ENCODE data around the gene KIRREL3.
A peak's percentile ranks its signal among the peaks of the same experiment; 100 is the strongest.

Gene KIRREL3

DNA sequence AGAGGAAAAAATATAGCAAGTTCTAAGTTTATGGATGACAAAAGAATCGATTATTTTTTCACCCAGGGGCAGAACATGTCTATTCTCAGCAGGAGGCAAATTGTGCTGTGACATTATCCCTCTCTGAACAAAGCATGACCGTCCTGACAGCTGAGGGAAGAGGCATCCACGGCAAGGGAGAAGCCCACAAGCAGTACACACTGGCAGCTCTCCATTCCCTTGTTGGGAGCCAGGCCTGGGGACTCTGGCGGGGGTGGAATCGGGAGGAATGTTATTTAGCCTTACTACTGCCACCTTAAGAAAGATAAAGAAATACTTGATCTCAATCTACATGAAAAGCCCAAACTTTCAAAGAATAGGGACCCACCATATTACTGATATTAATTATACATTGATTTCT is 3.4 kb downstream of the KIRREL3 start:
- DNase-seq (ENCODE audit: low read depth) = no peak

DNA sequence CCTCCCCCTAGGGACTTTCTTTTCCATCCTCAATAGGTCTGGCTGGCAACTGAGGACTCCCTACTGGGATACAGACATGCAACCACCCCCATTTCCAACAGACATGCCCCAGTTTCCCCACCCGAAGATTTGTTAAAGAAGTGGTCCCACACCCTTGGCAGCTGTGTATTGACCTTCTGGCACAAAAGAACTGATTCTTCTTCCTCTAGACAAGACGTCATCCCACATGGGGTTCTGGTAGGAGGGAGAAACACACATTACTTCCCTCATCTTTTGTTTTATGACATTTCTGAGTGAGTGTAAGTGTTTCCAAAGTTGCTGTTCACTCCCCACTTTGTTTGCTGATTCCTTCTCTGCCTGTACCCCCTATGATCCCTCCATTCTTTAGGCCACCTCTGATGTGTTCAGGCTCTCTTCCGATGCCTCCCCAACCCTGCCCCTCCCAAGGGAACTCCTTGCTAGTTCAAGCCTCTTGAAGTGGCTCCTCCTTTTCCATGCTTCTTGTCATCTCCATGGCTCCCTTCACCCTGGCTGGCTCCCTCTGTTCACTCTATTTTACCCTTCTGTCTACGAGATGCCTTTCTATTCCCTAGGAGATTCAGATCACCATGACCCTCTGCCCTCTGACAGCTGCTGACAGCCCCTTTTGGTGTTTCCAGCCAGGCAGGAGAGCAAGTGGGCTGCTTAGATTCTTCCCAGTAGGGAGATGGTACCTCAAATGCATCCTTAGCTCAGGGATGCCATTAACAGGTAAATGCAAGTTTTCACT is 4.3 kb downstream of the KIRREL3 start:
- no peak for DNase-seq (ENCODE audit: low read depth)

DNA sequence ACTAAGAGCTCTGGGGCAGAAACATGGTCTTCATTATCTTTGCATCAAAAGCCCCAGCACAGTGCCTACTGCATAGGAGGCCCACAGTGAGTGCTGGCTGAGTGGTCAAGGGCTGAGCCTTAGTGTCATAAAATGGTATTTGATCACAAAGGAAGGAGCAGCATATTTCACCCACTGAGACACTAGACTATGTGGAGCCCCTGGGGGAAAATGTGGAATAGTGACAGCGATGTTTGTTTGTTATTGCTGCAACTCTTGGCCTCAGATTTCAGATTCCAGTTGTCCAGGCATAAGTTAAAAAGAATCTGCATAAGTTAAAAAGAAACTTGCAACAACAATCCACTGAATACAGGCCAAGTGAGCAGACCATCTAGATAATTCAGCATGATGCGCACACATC is 7.0 kb downstream of the KIRREL3 start:
- DNase-seq (ENCODE audit: low read depth) = no peak

DNA sequence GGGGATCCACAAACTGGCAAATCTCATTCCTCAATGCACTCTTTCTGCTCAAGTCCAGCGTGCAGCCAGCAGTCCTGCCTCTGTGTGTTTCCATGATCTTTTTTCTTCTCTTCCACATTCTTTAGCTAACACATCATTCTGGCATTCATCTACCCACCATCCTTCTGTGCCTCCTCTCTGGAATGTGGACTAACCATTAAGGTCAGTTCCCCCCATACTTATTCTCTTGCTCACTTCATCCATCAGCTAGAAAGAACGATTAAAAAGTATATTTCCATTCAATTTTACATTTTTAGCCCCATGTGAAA is 7.8 kb downstream of the KIRREL3 start:
- no peak for DNase-seq (ENCODE audit: low read depth)

DNA sequence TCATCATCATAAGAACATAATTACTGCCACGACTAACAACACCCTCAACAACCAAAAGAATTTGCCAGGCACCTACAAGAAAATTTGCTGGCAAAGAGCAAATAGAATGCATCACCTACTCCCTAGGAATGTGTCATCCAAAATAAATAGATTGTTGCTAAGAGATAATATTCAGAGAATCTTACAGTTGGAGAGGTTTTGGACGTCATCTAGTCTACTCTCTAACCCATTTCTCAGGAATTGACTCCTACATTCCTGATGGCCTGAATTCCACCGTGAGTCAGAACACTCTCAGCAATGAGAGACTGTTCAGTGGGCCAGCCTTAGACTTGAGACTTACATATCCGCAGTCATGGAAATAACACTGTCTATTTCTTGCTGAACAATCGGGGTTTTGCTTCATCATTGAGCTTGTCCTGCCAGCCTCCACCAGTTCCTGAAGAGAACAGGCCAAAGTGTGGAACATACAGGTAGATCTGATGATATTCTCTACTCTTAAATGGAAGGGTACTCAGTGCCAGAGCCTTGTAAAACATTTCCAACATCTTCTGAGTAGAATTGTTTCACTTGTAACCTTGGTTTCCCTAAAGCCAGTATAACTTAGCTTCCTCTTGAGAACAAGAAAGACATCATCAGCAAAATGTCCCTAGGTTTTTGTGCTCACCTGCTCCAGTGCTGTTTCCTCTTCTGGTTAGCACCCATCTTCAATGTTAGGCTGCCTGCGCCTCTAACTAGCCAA is 8.3 kb downstream of the KIRREL3 start:
- DNase-seq (ENCODE audit: low read depth) = no peak

DNA sequence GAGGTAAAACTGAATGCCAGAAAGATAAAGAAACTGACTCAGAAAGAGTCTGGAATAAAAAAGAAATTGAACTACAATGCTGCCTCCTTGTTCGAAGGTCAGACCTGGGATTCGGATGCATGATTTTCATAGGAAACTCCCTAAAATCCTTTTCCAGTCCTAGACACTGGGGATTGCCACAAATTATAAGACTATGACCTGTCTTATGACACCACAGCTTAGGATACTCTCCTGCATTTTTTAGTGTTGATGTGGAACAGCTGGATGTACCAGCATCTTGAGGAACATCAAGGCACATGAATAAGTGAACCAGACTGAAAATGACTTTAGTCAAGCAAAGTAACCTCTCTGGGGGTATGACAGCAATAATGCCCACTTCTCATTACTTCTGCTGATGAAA is 9.0 kb downstream of the KIRREL3 start:
- DNase-seq (ENCODE audit: low read depth) = no peak

DNA sequence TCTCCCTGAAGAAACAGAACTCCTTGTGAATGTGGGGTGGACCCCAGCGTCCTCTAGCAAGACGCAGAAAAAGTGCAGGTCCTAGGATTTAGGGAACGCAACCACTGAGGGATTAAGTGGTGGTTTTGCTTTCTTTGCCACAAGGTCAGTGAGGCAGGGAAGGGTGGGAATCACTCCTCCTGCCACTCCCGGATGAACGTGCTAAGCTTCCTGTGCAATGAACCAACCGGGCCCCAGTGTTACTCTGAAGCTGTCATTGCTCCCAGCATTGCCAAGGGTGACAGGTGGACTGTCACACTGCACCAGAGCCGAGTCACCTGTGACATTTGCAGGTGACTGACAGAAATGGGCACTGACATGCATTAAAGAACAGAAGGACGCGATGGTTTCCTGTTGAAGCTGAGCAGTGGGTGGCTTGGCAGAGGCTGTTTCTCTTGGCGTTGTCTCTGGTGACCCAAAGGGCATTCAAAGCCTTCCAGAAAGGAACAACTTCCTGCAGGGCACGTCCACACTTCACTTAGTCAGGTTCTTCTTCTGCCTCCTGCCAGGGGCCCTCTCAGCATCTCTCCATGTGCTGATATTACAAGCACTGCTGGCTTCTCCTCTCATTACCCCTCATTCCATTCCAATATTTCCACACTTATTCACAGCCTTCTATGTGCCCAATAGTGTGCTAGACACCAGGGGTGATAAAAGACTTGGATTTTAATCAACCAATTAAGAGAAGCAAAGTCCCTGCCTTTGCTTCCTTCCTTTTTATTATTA is 9.7 kb downstream of the KIRREL3 start:
- no peak for DNase-seq (ENCODE audit: low read depth)

DNA sequence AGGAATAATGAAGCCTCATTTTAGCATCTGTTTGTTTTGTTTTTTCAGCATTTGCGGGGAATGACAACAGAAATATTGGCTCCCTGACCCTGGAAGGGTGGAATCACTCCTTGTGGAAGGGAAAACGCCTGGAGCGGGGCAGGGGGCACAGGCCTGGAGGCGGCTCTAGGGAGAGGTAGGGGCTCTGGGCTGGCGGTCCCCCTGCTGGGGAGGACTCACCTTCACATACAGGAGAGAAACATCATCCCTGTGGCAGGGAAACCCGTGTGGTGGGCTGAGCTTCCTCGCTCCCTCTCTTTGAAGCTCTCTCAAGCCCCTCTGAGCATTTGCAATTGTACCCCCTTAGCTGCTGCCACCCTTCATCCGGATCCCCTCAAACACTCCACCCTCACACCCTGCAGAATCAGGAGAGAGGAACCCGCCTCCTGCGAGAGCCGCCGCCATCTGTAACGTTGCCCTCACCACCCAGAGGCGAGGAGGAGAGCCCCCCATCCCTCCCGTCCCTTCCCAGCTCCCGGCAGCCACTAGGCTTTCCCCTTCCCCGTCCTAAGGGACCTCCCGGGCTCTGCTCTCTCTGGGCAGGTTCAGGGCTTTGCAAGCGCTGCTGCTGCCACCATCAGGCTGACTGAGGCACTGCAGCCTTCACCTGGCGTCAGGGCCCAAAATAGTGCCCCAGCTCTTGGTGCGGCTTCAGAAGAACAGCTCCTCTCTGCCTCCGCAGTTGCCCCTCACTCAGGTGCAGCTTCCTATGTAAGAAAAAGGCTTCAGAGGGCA is 10.4 kb downstream of the KIRREL3 start:
- DNase-seq (ENCODE audit: low read depth) = peak; percentile 21

DNA sequence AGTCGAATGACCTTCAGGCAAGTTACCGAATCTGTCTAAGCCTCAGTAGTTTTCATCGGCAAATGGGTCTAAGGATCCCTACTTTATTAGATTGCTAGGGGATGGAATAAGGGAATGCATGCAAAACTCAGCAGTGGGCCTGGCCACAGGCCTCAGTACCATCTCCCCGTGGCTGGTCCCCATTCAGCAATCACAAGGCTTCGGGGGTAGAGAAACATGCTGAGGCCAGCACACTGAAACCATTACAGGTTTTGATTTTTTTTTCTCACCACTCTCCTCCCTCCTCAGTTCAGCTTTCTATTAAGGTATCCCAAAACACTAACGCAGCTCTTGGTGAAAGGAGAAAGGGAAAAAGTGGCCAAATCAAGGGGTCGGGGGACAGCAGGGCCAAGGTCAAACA is 11.9 kb downstream of the KIRREL3 start:
- no peak for DNase-seq (ENCODE audit: low read depth)

DNA sequence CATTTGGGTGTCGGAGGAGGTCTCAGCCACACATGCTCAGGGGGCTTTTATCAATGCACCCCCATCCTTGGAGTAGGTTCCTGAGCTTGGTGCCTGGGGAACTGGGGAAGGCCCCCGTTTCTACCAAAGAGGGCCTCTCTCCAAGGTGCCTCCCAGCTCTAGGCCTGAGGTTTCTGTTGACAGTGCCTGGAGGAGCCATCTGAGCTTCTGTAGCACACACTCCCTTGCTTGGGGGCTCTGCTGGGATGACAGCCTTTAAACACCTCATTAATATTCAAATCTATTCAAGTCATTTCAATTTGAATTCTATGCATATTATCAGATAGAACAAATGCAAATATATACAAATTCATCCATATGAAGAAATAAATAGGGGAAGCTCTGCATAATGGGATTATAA is 18.9 kb downstream of the KIRREL3 start:
- no peak for DNase-seq (ENCODE audit: low read depth)

- DNase-seq (ENCODE audit: low read depth) = no peak
Observed at GRCh38 chr11:126978911-126979310, 21.7 kb downstream of the KIRREL3 start.

- no peak for DNase-seq (ENCODE audit: low read depth)
Observed at GRCh38 chr11:126978165-126978564, 22.4 kb downstream of the KIRREL3 start.

DNA sequence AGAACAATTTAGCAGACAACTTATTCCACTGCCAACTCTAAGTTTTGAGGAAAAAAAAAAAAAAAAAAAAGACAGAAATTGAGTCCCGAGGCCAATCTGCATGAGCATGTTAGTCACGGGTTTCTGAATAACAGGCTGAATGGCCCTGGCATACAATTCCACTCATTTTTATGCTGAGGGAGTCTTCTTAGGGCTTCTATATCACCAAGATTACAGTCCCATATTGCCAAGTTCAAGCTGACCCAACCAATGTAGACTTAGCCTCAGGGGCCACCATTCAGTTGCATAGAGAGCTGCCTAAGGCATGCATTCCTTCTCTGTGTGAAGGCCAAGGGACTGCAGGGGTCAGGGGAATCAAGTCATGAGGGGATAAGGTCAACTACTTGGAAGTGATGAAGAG is 27.5 kb downstream of the KIRREL3 start:
- no peak for DNase-seq (ENCODE audit: low read depth)

DNA sequence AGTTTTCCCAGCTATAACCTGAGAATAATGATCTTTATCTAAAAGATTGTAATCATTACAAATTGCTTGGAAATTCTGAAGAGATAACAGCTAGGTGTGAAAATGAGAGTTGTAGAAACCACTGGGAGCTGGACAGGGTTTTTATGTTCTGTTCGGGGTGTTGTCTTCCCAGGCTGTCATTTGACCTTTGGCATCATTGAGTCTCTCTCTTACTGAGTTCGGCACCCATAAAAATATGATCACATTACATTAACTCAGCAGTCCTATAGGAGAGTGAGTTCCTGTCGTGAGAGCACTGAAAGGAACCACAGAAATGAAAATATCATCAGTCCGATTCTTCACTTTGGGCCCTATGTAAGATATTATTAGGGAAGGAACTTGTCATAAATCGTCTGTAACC is 29.3 kb downstream of the KIRREL3 start:
- no peak for DNase-seq (ENCODE audit: low read depth)

DNA sequence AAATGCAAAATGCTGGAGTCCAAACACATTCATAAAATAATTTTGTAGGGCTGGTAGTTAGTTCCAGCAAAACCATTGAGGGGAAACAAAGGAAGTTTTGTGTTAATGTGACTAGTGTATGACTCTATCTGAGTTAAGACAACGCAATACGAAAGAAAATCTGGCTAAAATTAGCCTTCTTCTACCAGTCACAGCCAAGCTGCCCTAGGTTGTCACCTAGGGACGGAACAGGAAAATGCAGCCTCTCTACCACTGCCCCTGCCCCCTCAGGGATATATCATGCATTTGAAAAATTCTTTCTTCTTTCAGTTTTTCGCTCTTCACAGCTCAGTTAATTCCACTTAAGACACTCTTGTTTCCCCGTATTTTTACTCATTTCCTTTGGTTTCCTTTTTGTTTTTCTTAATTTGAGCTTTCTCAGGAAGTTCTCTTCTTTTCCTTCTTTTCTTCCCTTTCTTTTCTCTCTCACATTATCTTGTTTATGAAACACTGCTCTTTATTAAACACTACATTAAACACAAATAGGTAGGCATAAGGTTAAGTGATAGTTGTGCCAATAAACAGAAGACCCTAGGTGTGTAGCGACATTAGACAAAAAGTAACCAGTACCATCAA is 30.6 kb downstream of the KIRREL3 start:
- DNase-seq (ENCODE audit: low read depth) = no peak

GRCh38 chr11:126968915-126969314 is 31.7 kb downstream of the KIRREL3 start:
- no peak for DNase-seq (ENCODE audit: low read depth)

GRCh38 chr11:126965331-126965730 is 35.2 kb downstream of the KIRREL3 start:
- no peak for DNase-seq (ENCODE audit: low read depth)

GRCh38 chr11:126963603-126964363 is 36.8 kb downstream of the KIRREL3 start:
- no peak for DNase-seq (ENCODE audit: low read depth)

GRCh38 chr11:126963115-126963514 is 37.5 kb downstream of the KIRREL3 start:
- no peak for DNase-seq (ENCODE audit: low read depth)

GRCh38 chr11:126959700-126960099 is 40.9 kb downstream of the KIRREL3 start:
- DNase-seq (ENCODE audit: low read depth) = no peak

DNA sequence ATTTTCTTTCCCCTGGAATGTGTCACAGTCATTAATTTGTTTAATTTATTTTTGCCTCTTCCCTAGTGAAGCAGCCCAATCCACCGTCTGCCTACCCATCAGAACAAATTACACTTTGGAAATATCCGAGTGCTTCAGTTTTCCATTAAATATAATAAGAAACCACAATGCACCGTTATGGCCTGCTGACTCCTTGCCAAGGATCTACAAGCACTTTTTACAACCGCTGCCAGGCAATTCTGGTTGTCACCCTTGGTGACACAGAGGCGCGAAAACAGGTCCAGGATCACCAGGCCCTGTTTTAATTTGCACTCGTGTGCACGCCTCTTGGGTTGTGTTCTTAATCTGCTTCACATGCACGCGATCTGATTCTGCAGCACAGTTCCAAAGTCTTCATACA is 43.9 kb downstream of the KIRREL3 start:
- DNase-seq (ENCODE audit: low read depth) = no peak
